GM15510 (cell line): ENCODE measurements around the gene NID2.

Experiments
- POLR2A ChIP-seq: IDR thresholded peaks from 3 replicates; pipeline ENCODE4 v1.6.1; 2011; ENCODE audit warnings: borderline replicate concordance; ENCODE audit not compliant: insufficient read length; ENCODE audit errors: extremely low read depth

NID2 gene

GRCh38 chr14:52049271-52049670 lies 19.6 kb downstream of the NID2 start:
- no peak for TF ChIP-seq POLR2A

GRCh38 chr14:52048641-52049204 lies 20.1 kb downstream of the NID2 start:
- TF ChIP-seq POLR2A: no peak

DNA sequence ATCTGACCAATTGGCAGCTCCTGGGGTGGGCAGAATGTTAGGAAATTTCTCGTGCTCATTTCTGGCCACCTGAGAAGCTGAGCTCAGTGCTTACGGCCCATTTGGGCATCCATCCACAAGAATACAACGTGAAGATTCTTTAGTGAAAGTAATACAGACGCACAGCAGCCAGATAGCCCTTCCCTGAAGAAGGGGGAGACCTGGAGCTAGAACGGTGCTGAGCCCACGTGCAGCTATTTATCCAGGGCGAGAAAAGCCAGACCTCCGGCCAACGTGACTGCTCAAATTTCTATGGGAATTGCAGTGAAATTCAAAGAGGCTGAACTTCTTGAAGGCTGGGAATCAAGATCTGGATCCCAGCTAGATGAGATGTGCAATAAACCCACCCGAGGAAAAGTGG lies 20.7 kb downstream of the NID2 start:
- no peak for TF ChIP-seq POLR2A

GRCh38 chr14:52046376-52046917 lies 22.4 kb downstream of the NID2 start:
- TF ChIP-seq POLR2A: no peak

DNA sequence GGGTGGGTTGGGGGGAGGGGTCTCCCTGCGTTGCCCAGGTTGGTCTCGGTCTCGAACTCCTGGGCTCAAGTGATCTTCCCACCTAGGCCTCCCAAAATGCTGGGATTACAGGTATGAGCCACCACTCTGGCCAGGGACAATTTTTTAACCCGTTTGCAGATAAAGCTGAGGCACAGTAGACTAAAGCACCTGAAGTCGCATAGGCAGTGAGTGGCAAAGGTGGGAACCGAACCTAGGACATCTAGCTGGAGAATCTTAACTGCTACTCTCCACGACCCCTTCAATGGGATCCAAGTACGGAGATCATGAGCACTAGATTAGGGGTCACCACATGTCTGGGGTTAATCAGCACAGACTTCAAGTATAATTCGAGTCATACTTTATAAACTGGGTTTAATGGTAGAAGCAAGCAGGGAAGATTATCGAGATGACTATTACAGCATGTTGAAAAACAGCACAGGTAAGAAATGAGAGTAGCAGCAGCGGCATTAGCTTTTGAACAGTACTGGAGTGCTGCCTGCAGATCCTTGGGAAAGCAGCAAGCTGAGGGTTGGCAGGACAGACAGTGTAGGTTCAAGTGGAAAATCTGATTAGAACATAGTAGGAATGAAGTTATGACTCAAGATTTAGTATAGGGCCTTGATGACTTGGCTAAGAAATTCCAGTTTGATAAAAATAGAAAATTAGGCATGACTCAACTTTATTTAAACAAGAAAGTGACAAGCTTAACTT lies 23.9 kb downstream of the NID2 start:
- TF ChIP-seq POLR2A: no peak

GRCh38 chr14:52043690-52044089 lies 25.2 kb downstream of the NID2 start:
- TF ChIP-seq POLR2A: no peak

DNA sequence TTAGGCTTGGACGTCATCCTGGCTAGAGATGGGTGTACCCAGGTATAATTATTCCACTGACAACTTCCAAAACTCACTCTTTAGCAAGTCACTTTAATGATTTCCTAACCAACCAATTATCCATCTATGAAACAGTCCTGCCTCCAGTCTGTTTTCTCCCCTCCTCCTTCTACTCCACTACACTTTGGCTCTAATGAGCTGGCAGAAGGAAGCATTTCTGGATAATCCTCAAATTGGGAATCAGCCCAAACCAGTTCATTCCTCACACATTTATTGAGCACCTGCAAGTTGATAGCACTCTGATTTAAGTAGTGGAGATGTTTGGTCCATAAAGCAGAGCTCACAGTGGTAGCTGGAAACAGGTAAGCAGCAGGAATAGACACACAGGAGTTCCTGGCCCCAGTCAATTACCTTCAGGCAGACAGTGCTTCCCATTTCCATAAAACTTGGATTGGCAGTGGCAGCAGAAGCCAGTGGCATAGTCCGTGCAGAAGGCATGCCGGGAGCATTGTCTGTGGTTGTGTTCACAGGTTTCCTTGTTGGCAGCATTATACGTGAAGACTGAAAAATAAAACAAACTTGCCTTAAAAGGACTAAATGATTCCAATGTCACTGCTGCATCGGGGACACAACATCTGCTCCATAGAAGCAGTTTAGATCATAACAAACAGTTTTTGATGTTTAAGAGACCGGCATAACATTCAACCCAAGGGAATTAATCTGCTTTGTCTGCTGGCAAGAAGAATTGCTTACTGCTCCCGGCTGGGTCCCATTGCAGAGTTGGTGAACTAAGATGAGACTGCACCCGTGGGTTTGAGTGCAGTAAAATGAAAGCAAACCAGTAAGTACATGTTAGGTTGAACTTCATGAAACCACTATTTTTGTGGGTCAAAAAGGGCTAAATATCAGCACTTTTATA lies 26.2 kb downstream of the NID2 start:
- TF ChIP-seq POLR2A: no peak

GRCh38 chr14:52040598-52040997 lies 28.3 kb downstream of the NID2 start:
- no peak for TF ChIP-seq POLR2A

GRCh38 chr14:52039124-52039815 lies 29.6 kb downstream of the NID2 start:
- TF ChIP-seq POLR2A: no peak

DNA sequence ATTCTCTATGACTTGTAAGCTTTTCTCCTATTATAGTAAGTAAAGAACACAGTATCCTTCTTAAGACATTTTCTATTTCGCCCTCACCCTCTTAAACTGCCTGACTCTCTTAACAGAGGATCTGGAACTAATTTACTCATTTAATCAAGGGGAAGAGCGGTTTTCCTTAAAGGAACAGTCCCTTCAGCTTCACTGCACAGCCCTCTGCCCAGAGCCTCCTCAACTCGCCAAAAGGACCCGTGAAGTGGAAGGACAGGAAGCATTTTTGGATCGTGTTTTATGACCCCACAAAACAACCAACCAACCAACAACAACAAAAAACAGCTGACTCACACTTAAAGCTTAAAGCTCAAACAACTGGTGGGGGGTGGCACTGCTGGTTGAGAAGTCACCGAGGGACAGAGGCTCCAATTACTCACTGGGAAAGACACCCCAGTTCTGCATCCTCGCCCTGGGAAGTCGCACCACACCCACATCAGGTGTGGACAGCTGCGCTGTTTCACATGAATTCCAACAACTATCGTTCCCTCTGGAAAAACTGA lies 35.7 kb downstream of the NID2 start:
- TF ChIP-seq POLR2A: no peak

GRCh38 chr14:52032204-52032801 lies 36.6 kb downstream of the NID2 start:
- TF ChIP-seq POLR2A: no peak

DNA sequence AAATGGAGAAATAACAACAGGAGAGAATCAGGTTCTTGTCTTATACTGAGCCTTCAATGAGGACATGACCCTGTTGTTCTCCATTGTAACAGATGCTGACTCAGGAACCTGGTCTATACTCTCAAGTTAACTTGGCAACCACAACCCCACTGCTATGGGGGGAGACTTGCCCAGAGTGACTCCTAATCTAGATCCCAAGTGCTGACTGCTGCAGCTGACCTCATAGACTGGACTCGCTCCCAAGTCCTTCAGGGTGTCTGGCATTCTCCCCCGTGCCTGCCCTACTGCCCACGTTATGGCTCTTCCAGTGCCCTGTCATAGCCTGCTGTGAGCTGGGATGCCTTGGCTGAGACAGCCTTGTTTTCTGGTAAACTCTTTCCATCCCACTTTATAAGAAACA lies 37.1 kb downstream of the NID2 start:
- TF ChIP-seq POLR2A: no peak

DNA sequence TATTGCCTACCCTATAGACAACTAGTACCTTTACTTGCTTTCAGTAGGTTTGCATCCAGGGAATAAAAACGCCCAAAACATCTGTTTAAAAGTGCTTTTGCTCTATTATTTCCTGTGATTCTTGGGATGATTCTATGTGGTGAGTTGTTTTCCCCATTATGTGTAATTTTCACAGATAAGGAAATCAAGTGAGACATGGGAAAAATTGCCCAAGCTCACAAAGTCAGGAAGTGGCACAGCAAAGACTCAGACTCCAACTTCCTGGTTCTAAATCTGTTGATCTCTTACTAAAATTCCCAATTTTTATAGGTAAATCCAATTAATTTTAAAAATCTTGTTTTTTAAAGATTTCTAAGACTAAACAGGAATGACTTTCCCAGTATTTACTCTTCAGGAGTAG lies 39.0 kb downstream of the NID2 start:
- no peak for TF ChIP-seq POLR2A

DNA sequence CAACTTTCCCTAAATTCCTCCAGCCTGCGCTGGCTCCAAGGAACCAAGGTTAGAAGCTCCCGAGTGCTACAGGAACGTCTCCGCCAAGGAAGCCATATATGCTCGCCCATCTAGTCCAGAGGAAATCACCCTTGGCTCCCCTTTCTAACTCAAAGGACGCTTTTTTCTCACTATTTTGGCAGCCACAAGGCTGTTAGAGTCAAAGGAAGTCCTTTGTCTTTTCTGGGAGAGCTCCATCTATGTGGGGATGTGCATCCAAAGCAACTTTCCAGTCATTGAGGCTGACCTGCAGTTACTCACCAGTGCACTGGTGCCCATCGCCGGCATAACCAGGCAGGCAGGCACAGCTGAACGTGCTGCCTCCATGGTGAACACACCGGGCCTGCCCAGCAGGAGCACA lies 42.0 kb downstream of the NID2 start:
- no peak for TF ChIP-seq POLR2A
